MCF 10A (cell line): ENCODE data around the gene TMEM144. TPM values are rescaled to one million over a fixed set of nuclear protein-coding genes. Genes with fewer than 3 reads are reported as not detected.
"Not testable (repeated sequence)": the region's sequence is repeated elsewhere in the genome, so short reads cannot be mapped to it uniquely, and the experiment has no call there.

Source experiments
- BruUV-seq: library from RNA; stranded (reverse); fragments of 400-500 nt; replicated peaks from 2 replicates; lab custom pipeline; 2021; lab: Mats Ljungman, UMichigan
- CTCF ChIA-PET: fragments of 300-600 bp; sonication (Branson Sonifier 250); formaldehyde crosslinking; extraction: SDS; loops from one replicate; lab custom pipeline; 2021; ENCODE audit warnings: antibody characterized with exemption, inconsistent platforms; lab: Yijun Ruan, JAX
- POLR2A ChIA-PET: fragments of 300-600, 350-650 bp; sonication (Branson Sonifier 250); formaldehyde crosslinking; extraction: SDS; loops from one replicate; lab custom pipeline; 2020; ENCODE audit warnings: antibody characterized with exemption, inconsistent platforms; lab: Yijun Ruan, JAX
- DNase-seq: peaks from one replicate; pipeline ENCODE4 v3.0.0-alpha.2; 2018; ENCODE audit not compliant: unreplicated experiment
- H3K27ac Mint-ChIP-seq: one replicate; pipeline ENCODE4 v1.8.0; 2022; ENCODE audit warnings: mild to moderate bottlenecking, low read depth, mixed read lengths; ENCODE audit not compliant: unreplicated experiment
- H3K27me3 Mint-ChIP-seq: one replicate; pipeline ENCODE4 v1.8.0; 2022; ENCODE audit warnings: mixed read lengths; ENCODE audit not compliant: insufficient read depth, unreplicated experiment
- H3K36me3 Mint-ChIP-seq: one replicate; pipeline ENCODE4 v1.8.0; 2022; ENCODE audit warnings: mild to moderate bottlenecking, moderate library complexity, mixed read lengths; ENCODE audit not compliant: insufficient read depth, unreplicated experiment
- H3K4me1 Mint-ChIP-seq: one replicate; pipeline ENCODE4 v1.8.0; 2022; ENCODE audit warnings: mixed read lengths; ENCODE audit not compliant: insufficient read depth, unreplicated experiment
- H3K4me3 Mint-ChIP-seq: one replicate; pipeline ENCODE4 v1.8.0; 2022; ENCODE audit warnings: mild to moderate bottlenecking, moderate library complexity, mixed read lengths; ENCODE audit not compliant: unreplicated experiment
- H3K9me3 Mint-ChIP-seq: one replicate; pipeline ENCODE4 v1.8.0; 2022; ENCODE audit warnings: mixed read lengths; ENCODE audit not compliant: unreplicated experiment
- intact Hi-C: fragments of 100-400 bp; cut with micrococcal nuclease; formaldehyde crosslinking; loops from 2 replicates; pipeline ENCODE4 v1.14.1; 2022
- total RNA-seq: library from RNA; stranded (reverse); gene quantifications from 2 replicates; pipeline ENCODE4 v1.2.3, GENCODE V29; 2022
- TF ChIP-seq, protein P1 (sequence below): fragments of 200-600 bp; IDR thresholded peaks from one replicate; pipeline ENCODE4 v1.8.0; 2022; ENCODE audit warnings: antibody characterized with exemption, mild to moderate bottlenecking; ENCODE audit not compliant: unreplicated experiment

TMEM144 gene
- total RNA-seq, 1 experiment from 2014 or later, result 6.4 TPM

DNA sequence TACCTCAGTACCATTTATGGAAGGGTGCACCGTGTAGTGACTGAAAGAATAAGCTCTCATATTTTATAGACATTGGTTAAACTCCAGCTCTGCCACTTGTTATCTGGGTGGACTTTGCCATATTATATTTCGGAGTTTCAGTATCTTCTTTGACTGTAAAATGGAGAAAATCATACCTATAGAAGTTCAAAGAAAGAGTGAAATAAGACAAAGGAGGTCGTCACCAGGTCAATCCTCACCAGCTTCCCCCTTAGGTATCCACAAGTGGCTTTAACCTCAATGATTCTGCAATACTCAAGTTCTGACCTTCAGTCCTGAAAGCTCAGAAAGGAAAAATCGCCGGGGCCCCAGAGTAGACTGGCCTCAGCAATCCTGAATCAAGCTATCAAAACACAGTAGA lies 64.3 kb downstream of the TMEM144 start:
- Mint-ChIP-seq H3K4me1 (no peaks in the 10 kb centered on the region), H3K4me3 (no peak overlapping the region), H3K36me3 (no peaks in the 10 kb centered on the region), H3K9me3 (no peaks in the 10 kb centered on the region), H3K27ac (no peak overlapping the region), H3K27me3 (no peaks in the 10 kb centered on the region)
- ChIA-PET POLR2A (interaction anchor here (0.6 to 2.3 kb wide), 3 partner anchors 27 to 642 kb away, joined by 3 to 5 read pairs (median 3); no protein-coding TSS in a partner anchor), CTCF (interaction anchor here (1.0 to 2.0 kb wide), 3 partner anchors 11 to 350 kb away, joined by 3 to 10 read pairs (median 7); no protein-coding TSS in a partner anchor)
- intact Hi-C loops, result no loop called here
- DNase-seq, result no peak
- BruUV-seq, result no TSS peak
- TF ChIP-seq, protein P1, sequence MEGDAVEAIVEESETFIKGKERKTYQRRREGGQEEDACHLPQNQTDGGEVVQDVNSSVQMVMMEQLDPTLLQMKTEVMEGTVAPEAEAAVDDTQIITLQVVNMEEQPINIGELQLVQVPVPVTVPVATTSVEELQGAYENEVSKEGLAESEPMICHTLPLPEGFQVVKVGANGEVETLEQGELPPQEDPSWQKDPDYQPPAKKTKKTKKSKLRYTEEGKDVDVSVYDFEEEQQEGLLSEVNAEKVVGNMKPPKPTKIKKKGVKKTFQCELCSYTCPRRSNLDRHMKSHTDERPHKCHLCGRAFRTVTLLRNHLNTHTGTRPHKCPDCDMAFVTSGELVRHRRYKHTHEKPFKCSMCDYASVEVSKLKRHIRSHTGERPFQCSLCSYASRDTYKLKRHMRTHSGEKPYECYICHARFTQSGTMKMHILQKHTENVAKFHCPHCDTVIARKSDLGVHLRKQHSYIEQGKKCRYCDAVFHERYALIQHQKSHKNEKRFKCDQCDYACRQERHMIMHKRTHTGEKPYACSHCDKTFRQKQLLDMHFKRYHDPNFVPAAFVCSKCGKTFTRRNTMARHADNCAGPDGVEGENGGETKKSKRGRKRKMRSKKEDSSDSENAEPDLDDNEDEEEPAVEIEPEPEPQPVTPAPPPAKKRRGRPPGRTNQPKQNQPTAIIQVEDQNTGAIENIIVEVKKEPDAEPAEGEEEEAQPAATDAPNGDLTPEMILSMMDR, result no peak

DNA sequence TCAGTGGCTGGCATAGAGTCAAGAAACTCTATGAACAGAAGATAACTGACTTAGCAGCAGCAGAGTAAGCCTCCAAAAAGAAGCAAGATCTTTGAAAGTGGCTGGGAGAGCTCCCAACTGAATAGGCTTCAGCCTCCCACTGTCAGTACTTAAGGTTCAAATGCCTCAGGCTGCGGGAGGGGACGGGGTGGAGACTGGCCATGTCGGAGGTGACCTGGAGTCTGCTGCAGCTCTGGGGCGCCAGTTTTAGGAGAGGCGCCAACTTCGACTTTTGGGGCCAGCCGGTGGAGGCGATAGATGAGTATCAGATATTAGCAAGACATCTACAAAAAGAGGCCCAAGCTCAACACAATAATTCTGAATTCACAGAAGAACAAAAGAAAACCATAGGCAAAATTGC lies 67.3 kb downstream of the TMEM144 start:
- intact Hi-C loops, result no loop called here
- H3K27ac Mint-ChIP-seq, result no peak overlapping the region
- no peaks in the 10 kb centered on the region for H3K9me3 Mint-ChIP-seq
- ChIA-PET CTCF (interaction anchor here (0.6 kb wide), 1 partner anchor 344 kb away, joined by 3 read pairs; no protein-coding TSS in a partner anchor), POLR2A (no interaction called here)
- TF ChIP-seq, protein P1, result no peak
- peaks cover 6% of the 10 kb centered on the region for H3K4me1 Mint-ChIP-seq
- H3K36me3 Mint-ChIP-seq, result no peaks in the 10 kb centered on the region
- no peaks in the 10 kb centered on the region for H3K27me3 Mint-ChIP-seq
- H3K4me3 Mint-ChIP-seq, result no peak overlapping the region
- DNase-seq, result no peak
- BruUV-seq, result no TSS peak

DNA sequence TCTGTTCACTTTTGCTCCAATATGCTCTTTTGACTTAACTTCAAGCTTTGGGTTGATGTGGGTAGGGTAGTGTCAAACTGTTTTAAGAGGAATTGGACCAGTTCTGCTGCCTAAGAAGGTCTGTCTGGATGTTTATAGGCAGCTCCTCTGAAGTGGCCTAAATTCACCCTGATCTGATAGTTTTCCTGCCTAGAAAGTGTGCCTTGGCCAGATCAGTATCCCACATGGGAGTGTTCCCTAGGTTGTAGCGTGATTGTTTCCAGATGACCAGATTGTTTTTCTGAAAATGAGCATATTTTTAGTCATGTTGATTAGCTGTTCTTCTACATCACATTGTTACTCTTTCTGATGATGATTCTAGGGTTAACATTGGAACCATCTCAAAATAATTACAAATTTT lies 68.8 kb downstream of the TMEM144 start:
- POLR2A ChIA-PET, result interaction anchor here (0.6 kb wide), 1 partner anchor 163 kb away, joined by 3 read pairs; no protein-coding TSS in a partner anchor

DNA sequence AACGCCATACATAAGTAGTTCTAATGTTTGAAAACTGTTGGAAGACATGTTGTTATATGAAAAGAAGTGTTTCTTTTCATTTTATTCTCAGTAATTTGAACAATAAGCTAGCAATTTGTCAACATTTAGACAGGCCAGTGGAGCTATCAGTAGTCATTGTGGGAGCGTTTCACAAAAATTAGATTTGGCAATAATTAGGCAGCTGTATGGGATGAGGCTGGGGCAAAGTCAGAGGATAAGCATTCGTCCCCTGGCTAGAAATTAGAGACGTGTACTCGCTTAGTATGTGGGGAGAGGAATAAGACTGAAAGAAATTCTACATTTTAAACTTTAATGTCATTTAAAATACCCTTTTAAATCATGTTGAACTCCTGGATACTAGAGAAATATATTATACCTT lies 70.6 kb downstream of the TMEM144 start:
- no peak overlapping the region for H3K4me3 Mint-ChIP-seq
- no peaks in the 10 kb centered on the region for H3K27me3 Mint-ChIP-seq
- ChIA-PET CTCF (interaction anchor here (0.7 to 1.0 kb wide), 3 partner anchors 13 to 343 kb away, joined by 3 to 4 read pairs (median 3); no protein-coding TSS in a partner anchor), POLR2A (interaction anchor here (0.6 kb wide), 2 partner anchors 15 to 204 kb away, joined by 3 to 4 read pairs; no protein-coding TSS in a partner anchor)
- no peaks in the 10 kb centered on the region for H3K36me3 Mint-ChIP-seq
- BruUV-seq, result no TSS peak
- H3K9me3 Mint-ChIP-seq, result no peaks in the 10 kb centered on the region
- H3K4me1 Mint-ChIP-seq, result peaks cover 6% of the 10 kb centered on the region
- intact Hi-C loops, result no loop called here
- H3K27ac Mint-ChIP-seq, result no peak overlapping the region
- DNase-seq, result no peak
- TF ChIP-seq, protein P1, result no peak

More for the DNA sequence above, 68.8 kb downstream of the TMEM144 start:
- BruUV-seq, H3K27ac Mint-ChIP-seq, H3K4me1 Mint-ChIP-seq, intact Hi-C loops, H3K27me3 Mint-ChIP-seq, H3K4me3 Mint-ChIP-seq, CTCF ChIA-PET, DNase-seq, H3K9me3 Mint-ChIP-seq, H3K36me3 Mint-ChIP-seq: not testable (repeated sequence)
